Trophoblast cell (in vitro differentiated cells and primary cell): ENCODE data around the gene KANSL1L.
A peak's percentile ranks its signal among the peaks of the same experiment; 100 is the strongest.

Source experiments
- DNase-seq, 2 donors: peaks; one replicate each; pipeline ENCODE4 v3.0.0-alpha.2; 2016
- H2AFZ ChIP-seq: 2 replicates; pipeline ENCODE4 v1.6.1; 2013; ENCODE audit warnings: low read length, moderate library complexity, mild to moderate bottlenecking; ENCODE audit not compliant: insufficient read depth, poor library complexity
- H2AK5ac ChIP-seq: 2 replicates; pipeline ENCODE4 v1.6.1; 2013; ENCODE audit warnings: mild to moderate bottlenecking, low read length
- H2BK120ac ChIP-seq: 2 replicates; pipeline ENCODE4 v1.6.1; 2013; ENCODE audit warnings: low read length, mild to moderate bottlenecking, moderate library complexity; ENCODE audit not compliant: insufficient read depth, poor library complexity
- H2BK12ac ChIP-seq: 2 replicates; pipeline ENCODE4 v1.6.1; 2013; ENCODE audit warnings: mild to moderate bottlenecking, low read length, moderate library complexity
- H2BK5ac ChIP-seq: 2 replicates; pipeline ENCODE4 v1.6.1; 2013; ENCODE audit warnings: low read length, low read depth, moderate library complexity, mild to moderate bottlenecking; ENCODE audit not compliant: poor library complexity
- H3K14ac ChIP-seq: 2 replicates; pipeline ENCODE4 v1.6.1; 2013; ENCODE audit warnings: mild to moderate bottlenecking, low read length
- H3K18ac ChIP-seq: 2 replicates; pipeline ENCODE4 v1.6.1; 2013; ENCODE audit warnings: mild to moderate bottlenecking, low read length
- H3K23ac ChIP-seq: 2 replicates; pipeline ENCODE4 v1.6.1; 2013; ENCODE audit warnings: low read length
- H3K27ac ChIP-seq: 2 replicates; pipeline ENCODE4 v1.5.1; 2013; ENCODE audit warnings: low read depth, mild to moderate bottlenecking, inconsistent platforms, low read length, moderate library complexity
- H3K27me3 ChIP-seq: 2 replicates; pipeline ENCODE4 v1.6.1; 2013; ENCODE audit warnings: inconsistent platforms, mild to moderate bottlenecking, low read length, moderate library complexity; ENCODE audit not compliant: insufficient read depth
- H3K36me3 ChIP-seq, 2 experiments: 1 replicate in 1 of 2; 2 replicates in 1 of 2; pipeline ENCODE4 v1.6.1; 2013; ENCODE audit warnings: low read length in 2 of 2, mild to moderate bottlenecking in 2 of 2, moderate library complexity in 1 of 2; ENCODE audit not compliant: insufficient read depth in 2 of 2, control insufficient read depth in 1 of 2
- H3K4ac ChIP-seq: 2 replicates; pipeline ENCODE4 v1.6.1; 2013; ENCODE audit warnings: low read depth, mild to moderate bottlenecking, low read length, moderate library complexity
- H3K4me1 ChIP-seq, 2 experiments: 1 replicate in 1 of 2; 2 replicates in 1 of 2; pipeline ENCODE4 v1.6.1; 2013; ENCODE audit warnings: low read length in 2 of 2, mild to moderate bottlenecking in 2 of 2, moderate library complexity in 1 of 2; ENCODE audit not compliant: insufficient read depth in 2 of 2, control insufficient read depth in 1 of 2
- H3K4me2 ChIP-seq: 2 replicates; pipeline ENCODE4 v1.6.1; 2013; ENCODE audit warnings: inconsistent platforms, mild to moderate bottlenecking, low read length, moderate library complexity
- H3K4me3 ChIP-seq: 2 replicates; pipeline ENCODE4 v1.5.1; 2013; ENCODE audit warnings: mild to moderate bottlenecking, low read depth, low read length, inconsistent platforms
- H3K79me1 ChIP-seq: one replicate; pipeline ENCODE4 v1.6.1; 2013; ENCODE audit warnings: low read length
- H3K79me2 ChIP-seq: 2 replicates; pipeline ENCODE4 v1.6.1; 2013; ENCODE audit warnings: low read length, mild to moderate bottlenecking; ENCODE audit not compliant: control insufficient read depth, insufficient read depth, poor library complexity
- H3K9ac ChIP-seq: 2 replicates; pipeline ENCODE4 v1.6.1; 2013; ENCODE audit warnings: mild to moderate bottlenecking, low read length
- H3K9me3 ChIP-seq: 2 replicates; pipeline ENCODE4 v1.6.1; 2013; ENCODE audit warnings: low read depth, mild to moderate bottlenecking, control low read depth, inconsistent platforms, low read length; ENCODE audit not compliant: insufficient read depth
- H4K12ac ChIP-seq: 2 replicates; pipeline ENCODE4 v1.6.1; 2013; ENCODE audit warnings: low read depth, mild to moderate bottlenecking, low read length, moderate library complexity
- H4K8ac ChIP-seq: 2 replicates; pipeline ENCODE4 v1.6.1; 2013; ENCODE audit warnings: low read depth, mild to moderate bottlenecking, low read length, moderate library complexity
- H4K91ac ChIP-seq: one replicate; pipeline ENCODE4 v1.6.1; 2013; ENCODE audit warnings: low read depth, mild to moderate bottlenecking, low read length, moderate library complexity
- WGBS: extraction: QIAGEN DNeasy Blood & Tissue Kit; methylation state at CpG from one replicate; pipeline ENCODE4 v1.1.7; 2013; ENCODE audit warnings: missing lambda C conversion rate; ENCODE audit not compliant: insufficient read length, insufficient coverage; ENCODE audit errors: extremely low coverage; 5-methylcytosine and 5-hydroxymethylcytosine counted together

KANSL1L gene

GRCh38 chr2:210203558-210203957 lies 32.3 kb upstream of the KANSL1L start:
- no CpG with 5 or more reads among the region's 1 CpG for WGBS
- Histone ChIP-seq H4K8ac (no peak overlapping the region), H3K23ac (no peak overlapping the region)

DNA sequence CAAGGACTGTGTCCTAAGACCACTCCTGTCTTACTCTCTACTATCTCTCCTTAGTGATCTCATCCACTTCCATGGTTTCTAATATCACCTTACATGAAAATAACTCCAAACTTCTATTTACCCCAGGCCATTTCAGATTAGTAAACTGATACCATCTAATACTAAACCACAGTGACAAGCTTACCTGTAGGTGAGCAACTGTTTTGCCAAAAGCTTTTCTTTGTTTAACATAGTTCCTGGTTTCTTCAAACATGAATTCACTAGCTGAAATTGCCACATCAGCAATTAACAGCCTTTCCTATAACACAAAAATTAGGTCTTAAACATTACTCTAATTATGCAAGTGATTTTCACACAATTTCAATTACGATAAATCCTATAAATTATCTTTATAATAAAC lies 31.9 kb upstream of the KANSL1L start:
- Histone ChIP-seq H4K91ac (no peak overlapping the region), H4K8ac (no peak overlapping the region), H3K27me3 (no peaks in the 10 kb centered on the region), H3K18ac (no peak overlapping the region), H2AK5ac (no peak overlapping the region), H2AFZ (no peak overlapping the region), H3K36me3 (peaks cover 3 to 9% of the 10 kb centered on the region in 2 experiments), H3K4me1 (no peaks in the 10 kb centered on the region), H3K9me3 (no peaks in the 10 kb centered on the region), H3K4ac (no peak overlapping the region), H2BK12ac (no peak overlapping the region), H3K27ac (no peak overlapping the region), H3K9ac (no peak overlapping the region), H4K12ac (no peak overlapping the region), H3K14ac (no peak overlapping the region), H3K79me2 (no peaks in the 10 kb centered on the region), H2BK120ac (no peak overlapping the region), H3K79me1 (no peaks in the 10 kb centered on the region), H3K4me3 (no peak overlapping the region), H3K23ac (no peak overlapping the region), H2BK5ac (no peak overlapping the region), H3K4me2 (no peak overlapping the region)
- 100% methylated on average over 1 of the region's 1 CpG for WGBS
- DNase-seq, result no peak

More at GRCh38 chr2:210203558-210203957, 32.3 kb upstream of the KANSL1L start:
- Histone ChIP-seq H3K4ac (no peak overlapping the region), H3K4me1 (no peaks in the 10 kb centered on the region), H4K91ac (no peak overlapping the region), H2BK5ac (no peak overlapping the region), H3K14ac (no peak overlapping the region), H3K4me2 (no peak overlapping the region), H3K36me3 (peaks cover 3 to 9% of the 10 kb centered on the region in 2 experiments), H2BK120ac (no peak overlapping the region), H3K79me1 (no peaks in the 10 kb centered on the region), H4K12ac (no peak overlapping the region), H3K79me2 (no peaks in the 10 kb centered on the region), H2AFZ (no peak overlapping the region), H2BK12ac (no peak overlapping the region), H3K9ac (no peak overlapping the region), H3K27me3 (no peaks in the 10 kb centered on the region), H3K27ac (no peak overlapping the region), H3K4me3 (no peak overlapping the region), H3K18ac (no peak overlapping the region), H3K9me3 (no peaks in the 10 kb centered on the region), H2AK5ac (no peak overlapping the region)
- no peak for DNase-seq

- Histone ChIP-seq H3K4me3 (no peak overlapping the region), H3K4ac (no peak overlapping the region), H4K8ac (no peak overlapping the region), H3K27ac (no peak overlapping the region), H3K79me1 (no peaks in the 10 kb centered on the region), H3K4me1 (no peaks in the 10 kb centered on the region), H3K79me2 (no peaks in the 10 kb centered on the region), H2BK12ac (no peak overlapping the region), H3K4me2 (no peak overlapping the region), H2AK5ac (no peak overlapping the region), H2BK5ac (no peak overlapping the region), H4K91ac (no peak overlapping the region), H3K27me3 (no peaks in the 10 kb centered on the region), H3K9ac (no peak overlapping the region), H3K9me3 (no peaks in the 10 kb centered on the region), H4K12ac (no peak overlapping the region), H3K14ac (no peak overlapping the region), H3K18ac (no peak overlapping the region), H3K36me3 (peaks cover 4 to 8% of the 10 kb centered on the region in 2 experiments), H2AFZ (no peak overlapping the region), H3K23ac (no peak overlapping the region), H2BK120ac (no peak overlapping the region)
- DNase-seq, result no peak
- WGBS, result no CpG with 5 or more reads among the region's 3 CpGs
These were observed 28.6 kb upstream of the KANSL1L start for GRCh38 chr2:210199854-210200253.

GRCh38 chr2:210199186-210199765 lies 28.1 kb upstream of the KANSL1L start:
- Histone ChIP-seq H4K91ac (no peak overlapping the region), H3K23ac (no peak overlapping the region), H3K79me2 (no peaks in the 10 kb centered on the region), H2BK120ac (no peak overlapping the region), H3K27ac (no peak overlapping the region), H2BK12ac (no peak overlapping the region), H2AFZ (no peak overlapping the region), H3K36me3 (peaks cover 4 to 8% of the 10 kb centered on the region in 2 experiments), H3K14ac (no peak overlapping the region), H3K27me3 (no peaks in the 10 kb centered on the region), H3K18ac (no peak overlapping the region), H3K4ac (no peak overlapping the region), H4K12ac (no peak overlapping the region), H4K8ac (no peak overlapping the region), H2BK5ac (no peak overlapping the region), H3K4me1 (no peaks in the 10 kb centered on the region), H3K9ac (no peak overlapping the region), H2AK5ac (no peak overlapping the region), H3K79me1 (no peaks in the 10 kb centered on the region), H3K4me2 (no peak overlapping the region), H3K9me3 (no peaks in the 10 kb centered on the region), H3K4me3 (no peak overlapping the region)
- DNase-seq, result peak in 1 of 2 donors; percentile 58
